NCI-H2107 (cell line): ENCODE results near the gene SSBP3.
"Not testable (repeated sequence)": the region's sequence is repeated elsewhere in the genome, so short reads cannot be mapped to it uniquely, and the experiment has no call there.

Experiments used
- DNase-seq: peaks from one replicate; lab custom pipeline; 2025; lab: John Stamatoyannopoulos, UW

The SSBP3 gene

GRCh38 chr1:54221113-54221834 is 184.9 kb downstream of the SSBP3 start:
- no peak for DNase-seq

- no peak for DNase-seq
These were observed 186.0 kb downstream of the SSBP3 start for GRCh38 chr1:54220004-54220811.

GRCh38 chr1:54219688-54220003 is 186.5 kb downstream of the SSBP3 start:
- DNase-seq, result no peak

GRCh38 chr1:54218883-54219687 is 187.1 kb downstream of the SSBP3 start:
- no peak for DNase-seq

GRCh38 chr1:54215523-54215922 is 190.7 kb downstream of the SSBP3 start:
- no peak for DNase-seq

GRCh38 chr1:54212872-54213271 is 193.3 kb downstream of the SSBP3 start:
- DNase-seq, result no peak

GRCh38 chr1:54207896-54208295 is 198.3 kb downstream of the SSBP3 start:
- DNase-seq, result not testable (repeated sequence)

- no peak for DNase-seq
These were observed 198.9 kb downstream of the SSBP3 start for GRCh38 chr1:54207287-54207686.

- DNase-seq, result no peak
These were observed 202.0 kb downstream of the SSBP3 start for GRCh38 chr1:54204199-54204598.

- DNase-seq, result no peak
These were observed 205.6 kb downstream of the SSBP3 start for GRCh38 chr1:54200519-54200997.

- peak; percentile 97 for DNase-seq
These were observed 206.3 kb downstream of the SSBP3 start, which contains the start of the genes CYB5RL and MRPL37 for GRCh38 chr1:54199765-54200518. CYB5RL (minus strand) TSS chr1:54200030; CDS start chr1:54195616, 4,414 bp downstream. MRPL37 (plus strand) TSS chr1:54200167; CDS start chr1:54200244, 77 bp downstream.

GRCh38 chr1:54199151-54199764 is 206.9 kb downstream of the SSBP3 start:
- DNase-seq, result no peak

GRCh38 chr1:54193453-54193852 is 212.7 kb downstream of the SSBP3 start:
- DNase-seq, result no peak

GRCh38 chr1:54191525-54191924 is 214.7 kb downstream of the SSBP3 start:
- DNase-seq, result no peak

GRCh38 chr1:54190526-54190925 is 215.7 kb downstream of the SSBP3 start:
- no peak for DNase-seq

- DNase-seq, result no peak
These were observed 217.9 kb downstream of the SSBP3 start for GRCh38 chr1:54188291-54188690.

- DNase-seq, result no peak
These were observed 220.1 kb downstream of the SSBP3 start for GRCh38 chr1:54186056-54186455.

- no peak for DNase-seq
These were observed 225.4 kb downstream of the SSBP3 start for GRCh38 chr1:54180701-54181360.

GRCh38 chr1:54178296-54179070 is 227.7 kb downstream of the SSBP3 start:
- DNase-seq, result no peak

GRCh38 chr1:54177726-54178125 is 228.5 kb downstream of the SSBP3 start:
- no peak for DNase-seq
